ENCODE results near the gene COMT.

Gene COMT

DNA sequence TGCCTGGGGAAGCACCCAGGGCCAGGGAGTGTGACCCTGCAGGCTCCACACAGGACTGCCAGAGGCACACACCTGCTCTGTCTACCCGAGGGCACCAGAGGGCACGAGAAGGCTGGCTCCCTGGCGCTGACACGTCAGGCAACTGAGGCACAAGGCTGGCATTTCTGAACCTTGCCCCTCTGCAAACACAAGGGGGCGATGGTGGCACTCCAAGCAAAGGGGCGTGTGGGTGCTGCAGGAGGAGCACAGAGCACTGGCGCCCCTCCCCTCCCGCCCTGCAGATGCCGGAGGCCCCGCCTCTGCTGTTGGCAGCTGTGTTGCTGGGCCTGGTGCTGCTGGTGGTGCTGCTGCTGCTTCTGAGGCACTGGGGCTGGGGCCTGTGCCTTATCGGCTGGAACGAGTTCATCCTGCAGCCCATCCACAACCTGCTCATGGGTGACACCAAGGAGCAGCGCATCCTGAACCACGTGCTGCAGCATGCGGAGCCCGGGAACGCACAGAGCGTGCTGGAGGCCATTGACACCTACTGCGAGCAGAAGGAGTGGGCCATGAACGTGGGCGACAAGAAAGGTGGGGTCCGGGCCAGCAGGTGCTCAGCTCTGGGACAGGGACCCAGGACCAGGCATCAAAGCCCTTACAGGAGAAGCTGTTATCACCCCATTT is 20.8 kb downstream of the COMT start:
- TF ChIP-seq EZH2 (IDR thresholded peaks at IDR 0.05; ENCODE audit: borderline replicate concordance, low read depth, low read length, severe bottlenecking), result no peak
- TF ChIP-seq, protein P1, sequence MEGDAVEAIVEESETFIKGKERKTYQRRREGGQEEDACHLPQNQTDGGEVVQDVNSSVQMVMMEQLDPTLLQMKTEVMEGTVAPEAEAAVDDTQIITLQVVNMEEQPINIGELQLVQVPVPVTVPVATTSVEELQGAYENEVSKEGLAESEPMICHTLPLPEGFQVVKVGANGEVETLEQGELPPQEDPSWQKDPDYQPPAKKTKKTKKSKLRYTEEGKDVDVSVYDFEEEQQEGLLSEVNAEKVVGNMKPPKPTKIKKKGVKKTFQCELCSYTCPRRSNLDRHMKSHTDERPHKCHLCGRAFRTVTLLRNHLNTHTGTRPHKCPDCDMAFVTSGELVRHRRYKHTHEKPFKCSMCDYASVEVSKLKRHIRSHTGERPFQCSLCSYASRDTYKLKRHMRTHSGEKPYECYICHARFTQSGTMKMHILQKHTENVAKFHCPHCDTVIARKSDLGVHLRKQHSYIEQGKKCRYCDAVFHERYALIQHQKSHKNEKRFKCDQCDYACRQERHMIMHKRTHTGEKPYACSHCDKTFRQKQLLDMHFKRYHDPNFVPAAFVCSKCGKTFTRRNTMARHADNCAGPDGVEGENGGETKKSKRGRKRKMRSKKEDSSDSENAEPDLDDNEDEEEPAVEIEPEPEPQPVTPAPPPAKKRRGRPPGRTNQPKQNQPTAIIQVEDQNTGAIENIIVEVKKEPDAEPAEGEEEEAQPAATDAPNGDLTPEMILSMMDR (IDR thresholded peaks at IDR 0.05; ENCODE audit: borderline replicate concordance, extremely low read depth, low read length, poor library complexity, severe bottlenecking), result peak; percentile 86
- no peaks in the 10 kb centered on the region for H3K27me3 ChIP-seq (ENCODE audit: insufficient read depth, low read length, poor library complexity)
- DNase-seq (peak; percentile 89), ATAC-seq (ENCODE audit: insufficient read depth, low read depth) (peak; percentile 93)
- no peak overlapping the region for H2AFZ ChIP-seq (ENCODE audit: low read depth, low read length)
- H3K36me3 ChIP-seq (ENCODE audit: insufficient read depth, low read length), result peaks cover 65% of the 10 kb centered on the region
- H3K27ac ChIP-seq (ENCODE audit: low read length), result peak overlapping the region; percentile 6; the same call in 1 of the 2 replicates
- H4K20me1 ChIP-seq (ENCODE audit: insufficient read depth, low read length), result peaks cover 46% of the 10 kb centered on the region
- H3K4me2 ChIP-seq (ENCODE audit: insufficient read depth, low read length), result no peak overlapping the region
- H3K4me3 ChIP-seq (ENCODE audit: low read depth in 1 of 2, low read length in 2 of 2), result no peak overlapping the region
- no peaks in the 10 kb centered on the region for H3K4me1 ChIP-seq (ENCODE audit: insufficient read depth, low read length)
- peaks cover 5% of the 10 kb centered on the region; the same call in 1 of the 2 replicates for H3K79me2 ChIP-seq (ENCODE audit: insufficient read depth, low read length)
- no peak overlapping the region for H3K9ac ChIP-seq (ENCODE audit: low read depth, low read length)
- H3K9me3 ChIP-seq (ENCODE audit: insufficient read depth, low read length, severe bottlenecking), result no peaks in the 10 kb centered on the region

DNA sequence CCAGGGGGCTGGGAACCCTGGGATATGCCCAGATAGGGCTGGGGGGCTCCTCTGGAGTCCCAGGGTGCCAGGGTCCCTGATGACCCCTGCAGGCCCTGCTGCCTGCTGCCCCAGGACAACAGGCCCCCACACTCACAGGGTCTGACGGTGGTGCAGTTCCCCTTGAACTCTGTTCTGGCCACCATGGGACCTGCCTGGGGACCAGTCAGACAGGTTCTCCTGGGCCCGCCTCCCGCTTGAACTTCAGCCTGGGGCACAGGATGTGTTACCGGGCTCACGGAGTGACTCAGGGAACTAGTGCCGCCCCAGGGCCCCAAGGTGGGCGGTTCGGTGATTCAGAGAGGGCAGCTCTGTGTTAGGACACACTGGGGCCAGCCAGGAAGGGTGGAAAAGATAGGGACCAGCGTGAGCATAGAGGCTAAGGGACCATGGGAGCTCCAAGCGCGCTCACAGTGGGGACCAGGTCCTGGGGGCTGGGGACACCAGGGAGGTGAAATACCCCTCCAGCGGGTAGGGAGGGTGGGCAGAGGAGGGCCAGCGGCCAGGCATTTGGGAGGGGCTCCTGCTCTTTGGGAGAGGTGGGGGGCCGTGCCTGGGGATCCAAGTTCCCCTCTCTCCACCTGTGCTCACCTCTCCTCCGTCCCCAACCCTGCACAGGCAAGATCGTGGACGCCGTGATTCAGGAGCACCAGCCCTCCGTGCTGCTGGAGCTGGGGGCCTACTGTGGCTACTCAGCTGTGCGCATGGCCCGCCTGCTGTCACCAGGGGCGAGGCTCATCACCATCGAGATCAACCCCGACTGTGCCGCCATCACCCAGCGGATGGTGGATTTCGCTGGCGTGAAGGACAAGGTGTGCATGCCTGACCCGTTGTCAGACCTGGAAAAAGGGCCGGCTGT is 21.6 kb downstream of the COMT start:
- no peaks in the 10 kb centered on the region for H3K4me1 ChIP-seq (ENCODE audit: insufficient read depth, low read length)
- no peak for DNase-seq

GRCh38 chr22:19963863-19964642 is 22.5 kb downstream of the COMT start:
- no peak overlapping the region for H2AFZ ChIP-seq (ENCODE audit: low read depth, low read length)
- H3K36me3 ChIP-seq (ENCODE audit: insufficient read depth, low read length), result peaks cover 78% of the 10 kb centered on the region
- no peak overlapping the region for H3K9ac ChIP-seq (ENCODE audit: low read depth, low read length)
- no peak overlapping the region for H3K27ac ChIP-seq (ENCODE audit: low read length)
- no peak for ATAC-seq (ENCODE audit: insufficient read depth, low read depth)
- no peak for DNase-seq
- H3K4me3 ChIP-seq (ENCODE audit: low read depth in 1 of 2, low read length in 2 of 2), result no peak overlapping the region
- H3K27me3 ChIP-seq (ENCODE audit: insufficient read depth, low read length, poor library complexity), result no peaks in the 10 kb centered on the region
- no peak for TF ChIP-seq EZH2 (IDR thresholded peaks at IDR 0.05; ENCODE audit: borderline replicate concordance, low read depth, low read length, severe bottlenecking)
- TF ChIP-seq, protein P1 (IDR thresholded peaks at IDR 0.05; ENCODE audit: borderline replicate concordance, extremely low read depth, low read length, poor library complexity, severe bottlenecking), result no peak
- peaks cover 43% of the 10 kb centered on the region for H4K20me1 ChIP-seq (ENCODE audit: insufficient read depth, low read length)
- no peaks in the 10 kb centered on the region; the same call in 1 of the 2 replicates for H3K79me2 ChIP-seq (ENCODE audit: insufficient read depth, low read length)
- H3K4me2 ChIP-seq (ENCODE audit: insufficient read depth, low read length), result no peak overlapping the region
- H3K4me1 ChIP-seq (ENCODE audit: insufficient read depth, low read length), result no peaks in the 10 kb centered on the region
- no peaks in the 10 kb centered on the region for H3K9me3 ChIP-seq (ENCODE audit: insufficient read depth, low read length, severe bottlenecking)

More for the DNA sequence above, 21.6 kb downstream of the COMT start:
- Histone ChIP-seq H3K27me3 (ENCODE audit: insufficient read depth, low read length, poor library complexity) (no peaks in the 10 kb centered on the region), H3K79me2 (ENCODE audit: insufficient read depth, low read length) (no peaks in the 10 kb centered on the region; the same call in 1 of the 2 replicates), H4K20me1 (ENCODE audit: insufficient read depth, low read length) (peaks cover 41% of the 10 kb centered on the region), H3K4me3 (ENCODE audit: low read depth in 1 of 2, low read length in 2 of 2) (no peak overlapping the region), H3K9ac (ENCODE audit: low read depth, low read length) (no peak overlapping the region), H3K27ac (ENCODE audit: low read length) (peak overlapping the region; percentile 6; the same call in 1 of the 2 replicates), H3K9me3 (ENCODE audit: insufficient read depth, low read length, severe bottlenecking) (no peaks in the 10 kb centered on the region), H3K4me2 (ENCODE audit: insufficient read depth, low read length) (no peak overlapping the region), H2AFZ (ENCODE audit: low read depth, low read length) (no peak overlapping the region), H3K36me3 (ENCODE audit: insufficient read depth, low read length) (peaks cover 69% of the 10 kb centered on the region)
- TF ChIP-seq, protein P1 (IDR thresholded peaks at IDR 0.05; ENCODE audit: borderline replicate concordance, extremely low read depth, low read length, poor library complexity, severe bottlenecking), result no peak
- no peak for TF ChIP-seq EZH2 (IDR thresholded peaks at IDR 0.05; ENCODE audit: borderline replicate concordance, low read depth, low read length, severe bottlenecking)
- no peak for ATAC-seq (ENCODE audit: insufficient read depth, low read depth)

Measured in DND-41 (cell line).